ENCODE measurements around the gene REXO1. TPM values are rescaled to one million over a fixed set of nuclear protein-coding genes. Genes with fewer than 3 reads are reported as not detected.
A peak's percentile ranks its signal among the peaks of the same experiment; 100 is the strongest.

REXO1 gene
- total and polyA plus RNA-seq, 2 donors, result 7.9 to 20.5 TPM

- H3K36me3 ChIP-seq (ENCODE audit: insufficient read depth), result no peaks in the 10 kb centered on the region
- H3K27ac ChIP-seq (ENCODE audit: low read depth), result no peak overlapping the region
- no peaks in the 10 kb centered on the region for H3K4me1 ChIP-seq (ENCODE audit: insufficient read depth)
- no peak for DNase-seq (ENCODE audit: extremely low spot score)
- H3K4me3 ChIP-seq (ENCODE audit: low read depth, low read length), result no peak overlapping the region
- 90% methylated on average over 13 of the region's 13 CpGs for WGBS
Observed at GRCh38 chr19:1871630-1872029, 23.3 kb upstream of the REXO1 start.

GRCh38 chr19:1871140-1871597, 22.9 kb upstream of the REXO1 start:
- H3K36me3 ChIP-seq (ENCODE audit: insufficient read depth), result no peaks in the 10 kb centered on the region
- H3K4me1 ChIP-seq (ENCODE audit: insufficient read depth), result no peaks in the 10 kb centered on the region
- no peak for DNase-seq (ENCODE audit: extremely low spot score)
- 77% methylated on average over 15 of the region's 15 CpGs for WGBS
- H3K27ac ChIP-seq (ENCODE audit: low read depth), result no peak overlapping the region
- H3K4me3 ChIP-seq (ENCODE audit: low read depth, low read length), result no peak overlapping the region

DNA sequence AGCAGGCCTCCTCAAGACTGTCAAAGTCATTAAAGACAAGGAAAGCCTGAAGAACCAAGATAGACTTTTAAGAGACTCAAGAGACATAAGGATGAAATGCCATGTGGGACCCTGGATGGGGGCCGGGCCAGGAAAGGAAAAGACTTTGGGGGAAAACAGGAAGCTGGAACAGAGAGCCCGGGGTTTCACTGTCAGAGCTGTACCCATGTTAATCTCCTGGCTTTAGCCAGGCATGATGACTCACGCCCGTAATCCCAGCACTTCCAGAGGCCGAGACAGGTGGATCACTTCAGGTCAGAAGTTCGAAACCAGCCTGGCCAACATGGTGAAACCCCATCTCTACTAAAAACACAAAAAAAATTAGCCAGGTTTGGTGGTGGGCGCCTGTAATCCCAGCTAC, 20.7 kb upstream of the REXO1 start:
- Histone ChIP-seq H3K4me1 (ENCODE audit: insufficient read depth) (no peaks in the 10 kb centered on the region), H3K27ac (ENCODE audit: low read depth) (no peak overlapping the region), H3K36me3 (ENCODE audit: insufficient read depth) (no peaks in the 10 kb centered on the region), H3K4me3 (ENCODE audit: low read depth, low read length) (no peak overlapping the region)
- 80% methylated on average over 7 of the region's 7 CpGs for WGBS
- DNase-seq (ENCODE audit: extremely low spot score), result no peak

GRCh38 chr19:1867349-1867724, 19.1 kb upstream of the REXO1 start:
- Histone ChIP-seq H3K36me3 (ENCODE audit: insufficient read depth) (no peaks in the 10 kb centered on the region), H3K27ac (ENCODE audit: low read depth) (no peak overlapping the region), H3K4me3 (ENCODE audit: low read depth, low read length) (no peak overlapping the region), H3K4me1 (ENCODE audit: insufficient read depth) (no peaks in the 10 kb centered on the region)
- DNase-seq (ENCODE audit: extremely low spot score), result no peak
- 87% methylated on average over 9 of the region's 9 CpGs for WGBS

GRCh38 chr19:1866693-1867348, 18.5 kb upstream of the REXO1 start:
- Histone ChIP-seq H3K4me1 (ENCODE audit: insufficient read depth) (no peaks in the 10 kb centered on the region), H3K27ac (ENCODE audit: low read depth) (no peak overlapping the region), H3K4me3 (ENCODE audit: low read depth, low read length) (no peak overlapping the region), H3K36me3 (ENCODE audit: insufficient read depth) (no peaks in the 10 kb centered on the region)
- WGBS, result 90% methylated on average over 8 of the region's 8 CpGs
- no peak for DNase-seq (ENCODE audit: extremely low spot score)

GRCh38 chr19:1865172-1866010, 17.1 kb upstream of the REXO1 start:
- Histone ChIP-seq H3K36me3 (ENCODE audit: insufficient read depth) (no peaks in the 10 kb centered on the region), H3K4me3 (ENCODE audit: low read depth, low read length) (no peak overlapping the region), H3K27ac (ENCODE audit: low read depth) (peak overlapping the region; percentile 33), H3K4me1 (ENCODE audit: insufficient read depth) (no peaks in the 10 kb centered on the region)
- no peak for DNase-seq (ENCODE audit: extremely low spot score)
- WGBS, result 86% methylated on average over 17 of the region's 17 CpGs

DNA sequence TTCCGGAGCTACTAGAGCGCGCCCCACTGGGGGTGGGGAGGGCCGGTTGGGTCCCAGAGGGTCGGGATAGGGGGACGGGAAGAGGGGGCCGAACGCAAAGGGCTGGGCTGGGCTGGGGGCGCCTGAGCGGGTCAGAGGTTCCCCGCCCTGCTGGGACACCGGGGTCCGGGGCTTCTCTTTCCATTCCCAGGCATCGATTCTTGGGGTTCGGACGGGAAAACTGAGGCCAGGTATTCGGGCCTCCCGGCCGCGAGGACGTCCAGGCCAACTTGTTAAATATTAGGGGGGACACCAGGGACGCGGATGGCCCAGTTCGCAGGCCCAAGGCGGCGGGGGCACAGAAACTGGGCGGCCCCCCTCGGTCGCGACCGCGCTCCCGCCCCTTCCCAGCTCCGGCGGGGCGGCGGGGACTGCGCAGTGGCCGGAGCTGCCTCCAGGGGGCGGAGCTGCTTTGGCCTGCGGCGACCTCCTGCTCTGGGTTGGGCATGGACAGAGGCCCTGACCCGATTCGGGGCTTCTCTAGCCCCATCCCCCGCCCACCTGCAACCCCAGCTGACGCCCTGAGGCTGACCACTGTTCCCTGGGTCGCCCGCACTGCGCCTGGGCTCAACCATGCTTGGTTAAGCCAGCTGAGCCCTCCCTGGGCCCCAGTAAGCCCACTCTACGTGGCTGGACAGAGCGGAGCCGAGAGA, 16.3 kb upstream of the REXO1 start:
- H3K4me3 ChIP-seq (ENCODE audit: low read depth, low read length), result peak overlapping the region; percentile 88
- H3K36me3 ChIP-seq (ENCODE audit: insufficient read depth), result no peaks in the 10 kb centered on the region
- peak overlapping the region; percentile 53 for H3K27ac ChIP-seq (ENCODE audit: low read depth)
- H3K4me1 ChIP-seq (ENCODE audit: insufficient read depth), result no peaks in the 10 kb centered on the region
- WGBS, result 6% methylated on average over 52 of the region's 52 CpGs
- DNase-seq (ENCODE audit: extremely low spot score), result no peak

- Histone ChIP-seq H3K4me1 (ENCODE audit: insufficient read depth) (no peaks in the 10 kb centered on the region), H3K27ac (ENCODE audit: low read depth) (peak overlapping the region; percentile 53), H3K4me3 (ENCODE audit: low read depth, low read length) (peak overlapping the region; percentile 88), H3K36me3 (ENCODE audit: insufficient read depth) (no peaks in the 10 kb centered on the region)
- DNase-seq (ENCODE audit: extremely low spot score), result no peak
- under 1% methylated on average over 109 of the region's 115 CpGs for WGBS
Observed at GRCh38 chr19:1863638-1864479, 15.6 kb upstream of the REXO1 start.

DNA sequence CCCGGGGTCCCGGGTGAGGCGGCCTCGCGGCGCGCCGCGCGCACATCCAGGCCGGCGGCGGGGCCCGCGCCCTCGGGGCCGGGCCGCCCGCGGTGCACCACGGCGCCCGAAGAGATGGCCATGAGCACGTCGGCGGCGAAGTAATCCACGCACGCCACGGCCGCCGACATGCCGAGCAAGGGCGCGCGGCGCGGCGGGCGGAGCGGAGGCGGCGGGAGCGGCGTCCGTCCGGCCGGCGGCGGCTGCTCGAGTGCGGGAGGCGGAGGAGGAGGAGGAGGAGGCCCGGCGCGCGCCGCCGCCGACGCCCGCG, 15.0 kb upstream of the REXO1 start, which contains the start of gene KLF16:
KLF16 (minus strand) TSS at position 252 of the 310 bp plus-strand sequence; CDS start at position 170, 82 bp downstream.
- peak within 1 kb of the TSS; percentile 65 for H3K27ac ChIP-seq (ENCODE audit: low read depth)
- WGBS, result under 1% methylated on average over 59 of the region's 63 CpGs
- H3K4me1 ChIP-seq (ENCODE audit: insufficient read depth), result no peaks in the 10 kb centered on the region
- H3K4me3 ChIP-seq (ENCODE audit: low read depth, low read length), result peak within 1 kb of the TSS; percentile 88
- no peak for DNase-seq (ENCODE audit: extremely low spot score)
- H3K36me3 ChIP-seq (ENCODE audit: insufficient read depth), result no peaks in the 10 kb centered on the region

DNA sequence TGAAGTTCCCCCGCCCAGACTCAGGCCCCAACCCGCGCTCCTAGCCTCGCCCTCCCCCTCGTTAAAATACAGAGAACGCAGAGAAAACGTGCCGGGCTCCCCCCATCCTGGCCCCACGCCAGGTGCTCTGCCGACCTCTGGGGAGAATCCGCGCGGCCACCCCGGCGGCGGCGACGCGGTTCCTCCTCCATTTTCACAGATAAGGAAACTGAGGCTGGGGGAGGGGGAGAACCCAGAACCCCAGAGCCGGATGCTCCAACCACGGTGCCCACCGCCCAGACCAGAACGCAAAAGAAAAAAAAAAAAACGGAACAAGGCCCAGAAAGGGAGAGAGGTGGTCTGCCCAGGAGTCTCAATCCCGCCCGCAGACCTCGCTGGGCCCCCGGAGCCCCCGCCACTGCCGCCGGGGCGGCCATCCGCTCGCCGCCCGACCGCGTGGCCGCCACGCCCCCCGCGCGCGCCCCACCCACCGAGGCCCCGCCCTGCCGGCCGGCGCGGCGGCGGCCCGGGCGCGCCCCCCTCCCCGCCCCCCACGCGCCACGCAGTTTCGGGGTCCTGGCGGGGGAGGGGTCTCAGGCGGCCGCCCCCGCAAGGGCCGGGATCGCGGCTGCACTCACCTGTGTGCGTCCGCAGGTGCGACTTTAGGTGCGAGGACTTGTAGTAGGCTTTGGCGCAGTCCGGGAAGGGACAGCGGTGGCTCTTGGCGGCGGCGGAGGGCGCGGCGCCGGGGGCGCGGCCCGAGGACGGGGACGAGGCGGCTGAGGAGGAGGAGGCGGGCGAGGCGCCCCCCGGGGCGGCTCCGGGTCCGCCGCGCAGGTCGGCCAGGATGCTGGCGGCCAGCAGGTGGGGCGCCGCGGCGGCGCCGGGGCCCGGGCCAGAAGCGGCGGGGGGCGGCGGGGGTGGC, 14.4 kb upstream of the REXO1 start:
- Histone ChIP-seq H3K36me3 (ENCODE audit: insufficient read depth) (no peaks in the 10 kb centered on the region), H3K4me1 (ENCODE audit: insufficient read depth) (no peaks in the 10 kb centered on the region), H3K27ac (ENCODE audit: low read depth) (peak overlapping the region; percentile 32), H3K4me3 (ENCODE audit: low read depth, low read length) (peak overlapping the region; percentile 88)
- WGBS, result under 1% methylated on average over 109 of the region's 109 CpGs
- DNase-seq (ENCODE audit: extremely low spot score), result no peak

DNA sequence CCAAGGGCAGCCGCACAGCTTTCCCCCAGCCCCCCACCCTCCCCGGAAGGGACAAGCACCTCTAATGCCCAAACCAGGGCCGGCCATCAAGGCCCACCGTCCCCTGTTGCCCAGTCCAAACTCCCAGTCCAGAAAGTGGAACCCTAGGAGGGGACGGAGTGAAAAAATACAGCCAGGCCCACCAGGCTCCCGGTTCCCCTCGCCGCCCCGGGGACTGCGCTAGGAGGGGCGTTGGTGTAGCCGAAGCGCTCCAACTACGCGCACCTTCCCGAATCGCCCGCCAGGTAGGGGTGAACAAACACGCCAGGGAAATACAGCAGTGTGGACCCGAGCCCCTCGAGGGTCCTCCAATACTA, 13.8 kb upstream of the REXO1 start:
- DNase-seq (ENCODE audit: extremely low spot score), result no peak
- Histone ChIP-seq H3K36me3 (ENCODE audit: insufficient read depth) (no peaks in the 10 kb centered on the region), H3K4me3 (ENCODE audit: low read depth, low read length) (peak overlapping the region; percentile 88), H3K4me1 (ENCODE audit: insufficient read depth) (no peaks in the 10 kb centered on the region), H3K27ac (ENCODE audit: low read depth) (no peak overlapping the region)
- 5% methylated on average over 21 of the region's 21 CpGs for WGBS

DNA sequence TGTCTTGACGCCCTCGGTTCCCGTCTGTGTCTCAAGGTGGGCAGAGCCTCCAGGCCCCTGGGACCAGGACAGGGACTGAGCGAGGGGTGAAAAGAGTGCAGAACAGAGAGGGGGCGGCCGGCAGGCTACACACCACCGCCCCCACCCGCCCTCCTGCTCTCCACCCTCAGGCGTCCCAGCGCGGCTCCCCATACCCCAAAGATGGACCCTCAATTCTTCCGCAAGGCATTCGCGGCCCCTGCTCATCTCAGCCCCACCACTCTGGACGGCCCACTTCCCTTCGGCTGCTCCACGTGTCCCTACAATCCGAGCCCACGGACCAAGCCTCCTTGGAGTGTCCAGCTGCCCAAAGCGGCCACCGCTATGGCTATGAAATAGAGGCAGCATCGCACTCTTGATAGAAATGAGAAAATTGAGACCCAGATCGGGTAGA, 13.3 kb upstream of the REXO1 start:
- H3K4me1 ChIP-seq (ENCODE audit: insufficient read depth), result no peaks in the 10 kb centered on the region
- H3K36me3 ChIP-seq (ENCODE audit: insufficient read depth), result no peaks in the 10 kb centered on the region
- WGBS, result 27% methylated on average over 23 of the region's 23 CpGs
- DNase-seq (ENCODE audit: extremely low spot score), result no peak
- no peak overlapping the region for H3K27ac ChIP-seq (ENCODE audit: low read depth)
- H3K4me3 ChIP-seq (ENCODE audit: low read depth, low read length), result peak overlapping the region; percentile 88

Data from urinary bladder (tissue), 4 donors.